HuH-7.5 (cell line): ENCODE results near the gene TNKS1BP1.
"Not testable (repeated sequence)": the region's sequence is repeated elsewhere in the genome, so short reads cannot be mapped to it uniquely, and the experiment has no call there.

Experiments used
- DNase-seq: peaks from one replicate; pipeline ENCODE4 v3.0.0; 2011; ENCODE audit warnings: low spot score

TNKS1BP1 gene

GRCh38 chr11:57309106-57310059 lies 15.4 kb downstream of the TNKS1BP1 start:
- DNase-seq, result no peak

- no peak for DNase-seq
These were observed 16.2 kb downstream of the TNKS1BP1 start for GRCh38 chr11:57308426-57309060.

- DNase-seq, result no peak
These were observed 17.0 kb downstream of the TNKS1BP1 start for GRCh38 chr11:57307666-57308270.

GRCh38 chr11:57306940-57307565 lies 17.7 kb downstream of the TNKS1BP1 start:
- no peak for DNase-seq

GRCh38 chr11:57306161-57306876 lies 18.4 kb downstream of the TNKS1BP1 start:
- no peak for DNase-seq

GRCh38 chr11:57305523-57305922 lies 19.2 kb downstream of the TNKS1BP1 start:
- DNase-seq, result no peak

GRCh38 chr11:57303990-57304579 lies 20.7 kb downstream of the TNKS1BP1 start:
- no peak for DNase-seq

- DNase-seq, result no peak
These were observed 21.3 kb downstream of the TNKS1BP1 start for GRCh38 chr11:57303280-57303989.

GRCh38 chr11:57302489-57302888 lies 22.3 kb downstream of the TNKS1BP1 start:
- DNase-seq, result no peak

GRCh38 chr11:57301711-57302423 lies 22.9 kb downstream of the TNKS1BP1 start:
- no peak for DNase-seq

- DNase-seq, result no peak
These were observed 24.0 kb downstream of the TNKS1BP1 start for GRCh38 chr11:57300785-57301184.

GRCh38 chr11:57299150-57299737 lies 25.5 kb downstream of the TNKS1BP1 start:
- no peak for DNase-seq

- DNase-seq, result no peak
These were observed 27.5 kb downstream of the TNKS1BP1 start for GRCh38 chr11:57297221-57297620.

GRCh38 chr11:57296205-57296604 lies 28.5 kb downstream of the TNKS1BP1 start:
- not testable (repeated sequence) for DNase-seq

GRCh38 chr11:57294225-57295131 lies 30.3 kb downstream of the TNKS1BP1 start:
- no peak for DNase-seq

GRCh38 chr11:57290288-57290687 lies 34.5 kb downstream of the TNKS1BP1 start:
- DNase-seq, result no peak

- DNase-seq, result no peak
These were observed 35.8 kb downstream of the TNKS1BP1 start for GRCh38 chr11:57288771-57289579.

GRCh38 chr11:57287884-57288283 lies 36.9 kb downstream of the TNKS1BP1 start:
- no peak for DNase-seq
